ENCODE measurements around the gene NPDC1. TPM values are rescaled to one million over a fixed set of nuclear protein-coding genes. Genes with fewer than 3 reads are reported as not detected.
"Not testable (repeated sequence)": the region's sequence is repeated elsewhere in the genome, so short reads cannot be mapped to it uniquely, and the experiment has no call there.

The NPDC1 gene
- total RNA-seq, 1 experiment from 2014 or later: 10.7 TPM

DNA sequence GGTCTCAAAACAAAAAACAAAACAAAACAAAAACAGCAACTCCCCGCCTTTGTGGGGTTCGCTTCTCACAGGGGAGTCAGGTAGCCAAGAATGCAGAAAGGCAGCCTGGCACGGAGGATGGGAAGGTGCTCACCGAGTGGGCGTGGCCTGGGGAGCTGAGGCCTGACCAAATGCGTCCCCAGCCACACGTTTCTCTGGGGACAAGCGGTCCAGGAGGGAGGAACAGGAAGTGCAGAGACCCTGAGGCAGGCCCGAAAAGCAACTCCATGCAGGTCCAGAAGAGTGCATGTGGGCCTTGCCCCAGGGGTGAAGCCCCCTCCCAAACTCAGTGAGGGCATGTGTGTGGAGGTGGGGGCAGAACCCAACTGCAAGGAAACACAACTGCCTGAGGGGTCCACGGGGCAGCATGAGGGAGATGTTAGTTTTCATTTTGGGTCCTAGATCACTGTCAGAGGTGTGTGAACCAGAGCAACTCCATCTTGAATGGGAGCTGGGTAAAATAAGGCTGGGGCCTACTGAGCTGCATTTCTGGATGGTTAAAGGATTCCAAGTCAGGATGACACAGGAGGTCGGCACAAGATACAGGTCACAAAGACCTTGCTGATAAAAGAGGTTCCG lies 28.8 kb upstream of the NPDC1 start:
- DNase-seq (ENCODE audit: low read depth): no peak

DNA sequence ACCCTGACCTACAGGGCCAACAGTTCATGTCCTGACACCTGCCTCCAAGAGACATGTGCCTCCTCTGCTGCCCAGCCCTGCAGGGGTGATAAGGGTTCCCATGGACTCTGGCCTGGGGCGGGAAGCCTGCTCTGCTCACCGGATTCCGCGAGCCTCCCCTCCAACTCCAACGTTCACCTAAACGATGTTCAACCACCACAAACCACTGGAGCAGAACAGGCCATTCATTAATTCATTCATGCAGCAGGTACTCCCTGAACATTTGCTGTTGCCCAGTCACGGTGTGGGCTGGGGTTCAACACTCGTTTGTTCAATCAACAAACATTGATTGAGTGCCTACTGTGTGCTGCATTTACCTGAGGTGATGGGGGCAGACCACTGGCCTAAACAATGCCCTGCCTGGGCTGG lies 28.0 kb upstream of the NPDC1 start:
- DNase-seq (ENCODE audit: low read depth): no peak

DNA sequence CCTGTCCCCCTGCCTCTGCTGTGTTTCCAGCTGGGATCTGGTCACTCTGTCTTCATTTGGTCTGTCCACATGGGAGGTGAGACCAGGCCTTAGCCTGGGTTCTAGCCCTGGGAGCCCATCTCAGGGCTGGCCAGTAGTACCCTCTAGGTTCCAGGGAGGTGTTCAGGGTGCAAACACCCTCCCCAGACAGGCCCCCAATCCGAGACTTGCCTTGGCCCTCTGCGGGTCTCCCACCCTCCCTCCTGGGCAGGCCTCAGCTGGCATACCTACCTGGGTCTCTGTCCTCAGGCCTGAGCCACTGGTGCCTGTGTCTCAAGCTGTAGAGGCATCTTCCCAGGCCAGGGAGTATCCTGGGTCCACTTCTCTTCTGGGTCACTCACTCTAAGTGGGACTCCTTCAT lies 25.3 kb upstream of the NPDC1 start:
- no peak for DNase-seq (ENCODE audit: low read depth)

DNA sequence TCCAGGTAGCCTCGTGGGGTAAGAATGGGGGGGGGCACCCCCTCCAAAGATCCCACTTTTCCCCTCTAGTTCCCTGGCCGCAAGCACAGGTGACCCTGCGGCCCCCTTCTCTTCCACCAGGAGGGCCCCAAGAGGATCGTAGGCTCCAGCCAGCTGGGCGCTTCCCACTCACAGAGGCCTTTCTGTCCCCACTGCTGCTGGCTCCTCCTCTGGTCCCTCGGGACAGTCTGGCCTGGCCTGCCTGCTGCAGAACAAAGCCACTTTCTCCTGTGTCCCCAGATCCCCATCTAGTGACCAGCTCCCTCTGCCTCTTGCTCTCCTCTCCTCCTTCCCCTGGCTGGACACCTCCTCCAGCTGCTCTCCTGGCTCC lies 24.9 kb upstream of the NPDC1 start:
- peak; percentile 35 for DNase-seq (ENCODE audit: low read depth)

DNA sequence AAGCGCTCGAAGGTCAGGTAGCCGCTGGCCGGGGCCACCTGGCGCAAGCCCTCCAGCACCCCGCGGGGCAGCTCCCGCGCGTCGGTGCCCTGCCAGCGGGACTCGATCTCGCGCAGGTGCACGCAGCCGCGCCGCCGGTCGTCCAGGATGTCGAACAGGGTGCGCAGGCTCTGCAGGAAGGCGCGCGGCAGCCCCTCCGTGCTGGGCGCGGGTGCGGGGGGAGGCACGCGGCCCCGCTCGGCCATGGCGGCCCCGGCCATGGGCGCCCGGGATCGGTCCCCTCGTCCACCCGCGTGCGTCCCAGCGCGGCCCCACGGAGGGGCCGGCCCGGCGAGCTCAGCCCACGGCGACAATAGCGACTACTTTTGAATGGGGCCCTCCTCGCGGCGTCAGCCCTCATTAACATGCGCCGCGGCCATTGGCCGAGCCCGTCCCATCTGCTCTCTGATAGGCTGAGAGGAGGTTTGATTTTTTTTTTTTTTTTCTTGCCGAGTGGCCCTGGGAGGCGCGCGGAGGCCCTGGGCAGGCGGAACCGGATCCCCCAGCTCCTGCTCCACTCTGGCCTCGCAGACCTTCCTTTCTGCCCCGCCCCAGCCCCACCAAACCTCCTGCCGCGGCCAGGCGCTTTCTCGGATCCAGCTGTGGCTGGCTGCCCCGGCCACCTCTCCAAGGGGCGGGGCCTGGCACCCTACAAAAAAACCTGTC lies 24.4 kb upstream of the NPDC1 start, which contains the start of gene SAPCD2:
SAPCD2 (minus strand) TSS at position 357 of the 705 bp plus-strand sequence; CDS start at position 260, 97 bp downstream.
- peak; percentile 91 for DNase-seq (ENCODE audit: low read depth)

DNA sequence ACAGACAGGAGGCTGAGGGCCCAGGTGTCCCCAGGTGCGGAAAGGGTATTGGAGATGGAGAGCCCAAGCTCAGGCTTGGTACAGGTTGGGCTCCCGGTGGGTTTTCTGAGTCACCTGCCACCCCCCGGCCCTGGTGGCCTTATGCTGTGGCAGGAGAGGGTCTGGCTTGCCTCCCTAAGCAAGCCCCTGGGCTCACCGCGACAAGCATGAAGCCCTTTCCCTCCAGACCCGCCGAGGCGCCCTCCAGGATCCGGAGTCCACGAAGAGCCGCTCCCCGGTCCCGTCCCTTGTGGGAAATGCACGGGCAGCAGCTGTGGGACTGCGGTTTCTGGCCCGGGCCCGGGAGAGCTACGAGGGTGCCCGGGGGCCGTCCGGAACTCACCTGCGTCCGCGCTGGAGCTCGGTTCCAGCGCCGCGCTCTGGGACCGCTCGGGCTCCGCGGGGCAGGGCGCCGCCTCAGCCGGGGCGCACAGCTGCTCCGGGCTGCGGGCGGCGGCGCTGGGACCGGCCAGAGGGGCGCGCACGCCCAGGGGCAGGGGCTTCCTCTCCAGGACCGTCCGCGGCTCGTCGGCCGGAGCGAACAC lies 23.6 kb upstream of the NPDC1 start:
- DNase-seq (ENCODE audit: low read depth): no peak

DNA sequence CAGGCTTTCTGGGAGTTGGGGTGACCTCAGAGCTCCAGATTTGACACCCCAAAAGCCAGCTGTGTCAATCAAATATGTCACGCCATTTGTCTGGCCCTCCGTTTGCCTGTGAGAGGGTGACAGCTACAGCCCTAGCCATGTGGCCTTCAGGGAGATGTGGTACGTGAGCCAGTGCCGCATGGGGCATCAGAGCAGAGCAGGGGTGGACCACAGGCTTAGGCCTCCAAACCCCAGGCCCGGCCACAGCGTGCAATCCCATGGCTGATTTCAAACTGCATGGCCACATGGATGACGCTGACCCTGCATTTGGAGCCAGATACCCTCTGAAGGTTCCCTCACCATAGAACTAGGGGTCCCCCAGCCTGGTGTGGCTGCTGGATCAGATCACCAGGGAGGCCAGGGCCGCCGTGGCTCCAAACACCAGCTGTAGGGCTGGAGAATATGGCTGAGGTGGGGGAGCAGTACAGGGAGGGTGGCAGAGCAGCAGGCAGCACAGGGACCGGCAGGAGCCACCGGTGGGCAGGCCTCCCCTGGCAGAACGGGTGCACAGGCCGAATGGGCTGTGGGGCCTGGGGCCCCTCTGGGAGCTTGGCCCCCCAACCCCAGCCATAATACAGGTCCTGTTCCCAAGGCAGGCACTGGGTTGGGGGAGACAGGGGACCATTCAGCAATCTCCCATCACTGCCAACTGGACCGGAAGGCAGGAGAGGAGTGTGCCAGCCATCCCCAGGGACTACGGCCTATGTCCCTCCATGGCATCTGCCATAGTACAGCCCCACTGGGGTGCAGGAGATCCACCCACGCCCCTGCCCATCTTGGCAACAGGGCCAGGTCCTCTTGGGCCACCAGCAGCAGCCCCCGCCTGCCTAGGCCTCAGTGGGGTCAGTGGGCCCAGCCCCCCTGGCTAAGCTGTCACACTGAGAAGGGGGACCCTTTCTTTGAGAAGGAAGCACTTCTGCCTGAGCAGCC lies 22.8 kb upstream of the NPDC1 start:
- DNase-seq (ENCODE audit: low read depth): no peak

DNA sequence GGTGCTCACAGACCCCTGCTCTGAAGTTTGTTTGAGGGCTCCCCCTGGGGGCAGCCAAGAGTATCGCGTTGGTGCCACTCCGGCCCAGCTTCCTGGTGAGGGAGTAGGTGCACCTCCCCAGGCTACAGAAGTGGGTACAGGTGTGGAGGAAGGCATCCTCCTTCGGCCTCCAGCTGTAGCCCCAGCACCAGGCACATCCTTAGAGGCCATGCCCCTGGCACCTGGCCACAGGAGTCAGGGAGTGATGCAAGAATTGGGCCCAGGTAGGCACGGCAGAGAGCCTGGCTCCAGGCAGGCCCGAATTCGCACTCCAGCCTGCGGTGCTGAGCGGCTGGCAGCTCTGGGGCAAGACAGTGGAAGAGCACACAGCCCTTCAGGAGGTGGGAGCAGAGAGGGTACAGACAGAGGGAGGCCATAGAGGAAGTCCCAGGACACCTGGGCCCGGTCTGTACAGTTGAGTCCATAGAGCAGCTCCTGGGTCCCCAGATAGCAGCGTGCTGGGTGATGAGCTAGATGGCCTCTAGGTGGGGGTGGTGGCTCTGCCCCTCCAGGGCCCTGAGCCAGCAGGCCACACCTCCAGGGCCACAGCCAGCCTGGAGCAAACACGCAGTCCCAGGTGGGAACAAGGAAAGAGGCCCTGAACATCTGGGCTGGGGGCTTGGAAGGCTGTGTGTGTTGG lies 22.0 kb upstream of the NPDC1 start:
- DNase-seq (ENCODE audit: low read depth): peak; percentile 76

DNA sequence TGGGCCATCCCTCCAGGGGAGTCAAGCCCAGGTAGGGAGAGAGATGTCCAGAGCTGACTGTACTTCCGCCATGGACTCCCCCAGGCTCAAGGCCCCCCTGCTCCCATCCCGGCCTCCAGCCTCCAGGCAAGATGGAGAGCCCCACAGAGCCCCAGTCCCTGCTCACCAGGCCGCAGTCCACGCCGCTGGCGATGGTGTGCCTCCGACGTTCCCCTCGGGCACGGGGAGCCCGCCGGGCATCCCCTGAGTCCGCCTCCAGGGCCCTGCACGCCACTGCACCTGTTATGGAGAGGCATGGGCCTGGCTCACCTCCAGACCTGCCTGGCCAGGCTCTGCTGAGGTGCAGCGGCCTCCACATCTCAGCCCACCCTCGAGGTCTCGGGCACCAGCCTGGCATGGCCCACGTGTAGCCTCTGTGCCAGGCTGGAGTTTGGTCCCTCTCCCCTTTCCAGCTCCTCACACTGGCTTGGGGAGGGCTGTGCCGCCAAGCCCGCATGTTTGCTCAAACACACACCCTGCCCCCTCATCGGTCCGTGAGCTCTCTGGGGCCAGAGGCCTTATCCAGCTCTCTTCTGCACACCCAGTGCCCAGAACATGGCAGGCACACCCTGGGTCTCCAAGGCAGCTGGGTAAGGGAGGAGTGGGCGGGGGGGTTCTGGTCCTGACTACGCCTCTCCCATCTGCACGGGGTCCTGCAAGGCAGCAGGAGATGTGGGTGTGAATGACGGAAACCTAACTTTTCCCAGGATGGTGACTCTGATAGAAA lies 20.3 kb upstream of the NPDC1 start:
- no peak for DNase-seq (ENCODE audit: low read depth)

DNA sequence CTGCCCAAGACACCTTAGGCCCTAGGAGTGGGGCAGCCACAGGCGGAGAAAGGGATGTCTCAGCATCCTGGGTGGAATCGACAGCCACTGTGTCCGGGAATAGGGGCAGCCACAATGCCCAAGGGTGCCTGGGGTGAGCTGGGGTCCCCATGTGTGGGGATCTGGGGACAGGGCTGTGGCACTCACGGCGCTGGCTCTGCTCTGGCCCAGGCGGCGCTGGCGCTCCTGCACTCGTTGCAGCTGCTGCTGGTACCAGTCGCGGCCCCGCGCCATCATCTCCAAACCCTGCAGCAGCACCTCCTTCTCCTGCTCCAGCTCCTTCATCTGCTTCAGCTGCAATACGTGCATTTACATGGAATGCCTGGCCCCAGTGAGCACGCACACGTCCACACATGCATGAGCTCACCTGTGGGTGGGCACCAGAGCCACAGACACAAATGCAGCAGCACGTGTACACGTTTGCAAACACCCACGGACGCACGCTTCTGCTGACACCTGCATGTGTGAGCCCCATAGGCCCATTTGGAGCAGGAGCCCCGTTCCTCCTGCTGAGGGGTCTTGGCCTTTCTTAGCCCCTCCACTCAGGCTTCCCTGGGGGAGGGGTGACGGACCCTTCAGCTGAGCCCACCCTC lies 19.5 kb upstream of the NPDC1 start:
- DNase-seq (ENCODE audit: low read depth): no peak

DNA sequence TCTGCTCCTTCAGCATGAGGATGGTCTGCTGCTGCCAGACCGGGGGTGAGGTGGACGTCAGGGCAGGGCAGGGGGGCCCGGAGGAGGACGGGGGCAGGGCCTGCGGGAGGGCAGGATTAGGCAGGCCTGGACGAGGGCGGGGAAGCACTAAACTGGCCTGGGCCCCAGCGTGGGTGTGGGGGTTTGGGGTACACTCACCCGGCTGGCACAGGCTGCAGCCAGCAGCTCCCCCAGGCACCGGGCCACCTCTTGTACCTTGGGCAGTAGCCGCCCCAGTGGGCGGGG lies 18.8 kb upstream of the NPDC1 start:
- no peak for DNase-seq (ENCODE audit: low read depth)

DNA sequence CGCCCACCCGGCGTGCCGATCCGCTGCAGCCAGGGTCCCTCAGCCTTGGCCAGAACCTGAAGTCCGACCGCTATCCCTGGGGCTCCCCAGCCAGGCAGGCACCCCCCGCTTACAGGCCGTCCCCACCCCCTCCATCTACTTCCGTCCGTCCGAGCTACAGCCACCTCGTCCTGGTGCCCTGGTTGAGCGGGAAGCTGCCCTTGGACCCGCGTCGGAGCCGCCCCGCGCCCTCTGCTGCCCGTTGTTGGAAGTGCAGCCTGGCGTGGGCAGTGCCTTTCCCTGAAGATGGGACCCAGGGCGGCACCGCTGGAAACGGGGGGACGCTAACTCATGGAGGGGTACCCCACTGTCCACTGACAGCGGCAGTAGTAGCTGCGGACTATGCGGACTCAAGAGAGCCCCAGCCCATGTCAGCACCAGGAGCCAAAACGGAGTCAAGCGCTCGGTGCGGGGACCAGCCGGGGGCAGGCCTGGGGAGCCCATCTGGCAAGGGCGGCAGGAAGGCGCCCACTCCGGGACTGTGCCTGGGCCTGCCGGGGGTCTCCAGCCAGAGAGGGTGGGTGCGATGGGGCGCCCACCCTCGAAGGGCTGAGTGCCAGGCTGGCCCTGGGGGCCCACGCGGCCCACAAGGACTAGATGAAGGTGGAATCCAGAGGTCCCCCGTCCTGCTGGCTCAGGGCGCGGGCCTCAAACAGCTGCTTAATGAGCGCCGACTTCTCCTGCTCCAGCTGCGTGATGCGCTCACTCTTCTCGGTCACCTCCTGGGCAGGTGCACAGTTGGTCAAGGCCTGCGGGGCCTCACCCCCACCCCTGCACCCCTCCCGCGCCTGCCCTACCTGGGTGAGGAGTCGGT lies 18.3 kb upstream of the NPDC1 start:
- peak; percentile 55 for DNase-seq (ENCODE audit: low read depth)

DNA sequence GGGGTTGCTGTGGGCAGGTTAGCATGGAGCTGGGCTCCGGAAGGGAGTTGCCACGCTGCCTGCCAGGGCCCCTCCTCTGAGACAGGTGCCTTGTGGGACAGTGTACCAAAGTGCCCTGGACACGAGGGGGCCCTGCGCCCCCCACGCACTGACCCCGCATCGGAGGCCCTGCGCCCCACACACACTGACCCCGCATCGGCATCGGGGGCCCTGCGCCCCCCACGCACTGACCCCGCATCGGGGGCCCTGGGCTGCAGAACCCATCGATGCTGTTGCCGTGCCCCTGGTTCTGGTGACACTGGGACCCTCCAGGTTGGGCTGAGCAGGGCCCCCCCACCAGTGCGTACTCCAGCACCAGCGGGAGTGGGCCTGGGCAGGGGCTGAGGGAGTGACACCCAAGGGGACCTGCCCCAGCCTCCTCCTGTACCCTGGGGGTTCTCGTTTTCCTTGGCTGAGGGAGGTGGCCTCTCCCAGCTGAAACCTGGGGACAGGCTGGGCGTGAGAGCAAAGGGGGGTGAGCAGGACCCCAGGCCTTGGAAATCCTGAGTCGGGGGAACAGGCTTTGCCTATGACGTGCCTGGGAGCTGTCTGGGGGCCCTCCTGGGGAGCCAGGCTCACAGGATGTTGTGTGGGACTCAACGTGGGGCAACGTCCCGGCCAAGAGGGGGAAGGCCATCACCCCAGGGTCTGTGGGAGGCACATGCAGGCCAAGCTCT lies 17.5 kb upstream of the NPDC1 start:
- no peak for DNase-seq (ENCODE audit: low read depth)

DNA sequence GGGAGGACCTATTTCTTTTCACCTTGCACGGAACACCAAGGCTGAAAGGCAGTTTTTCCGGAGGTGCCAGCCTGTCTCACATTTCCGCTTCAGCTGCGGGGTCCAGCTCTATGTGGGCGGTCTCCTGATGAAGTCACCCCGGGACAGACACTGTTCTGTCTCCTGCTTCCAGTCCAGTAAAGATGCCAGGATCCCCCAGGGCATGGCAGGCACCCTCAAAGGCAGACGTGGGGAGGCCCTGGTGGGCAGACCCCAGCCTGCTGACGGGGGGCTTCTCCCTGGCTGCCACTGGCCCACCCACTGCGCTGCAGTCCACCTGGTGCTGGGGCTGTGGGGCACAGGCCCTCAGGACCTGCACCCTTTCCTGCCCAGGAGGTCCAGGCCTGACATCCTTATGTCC lies 16.8 kb upstream of the NPDC1 start:
- not testable (repeated sequence) for DNase-seq (ENCODE audit: low read depth)

DNA sequence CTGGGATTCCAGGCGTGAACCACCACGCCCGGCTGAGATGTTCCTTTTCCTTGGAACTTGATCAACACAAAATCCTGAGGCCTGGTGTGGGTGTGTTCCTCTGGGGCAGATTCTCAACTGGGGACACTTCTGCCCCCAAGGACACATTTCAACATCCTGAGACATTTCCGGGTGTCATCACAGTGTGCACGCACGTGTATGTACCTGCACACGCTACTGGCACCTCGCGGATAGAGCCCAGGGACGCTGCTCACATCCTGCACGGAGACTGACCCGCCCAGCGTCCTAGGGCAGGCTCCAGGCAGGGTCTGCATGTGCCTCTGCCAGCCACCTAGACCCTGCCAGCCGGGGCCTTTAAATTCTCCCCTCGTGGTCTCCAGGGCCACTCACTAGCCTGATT lies 16.4 kb upstream of the NPDC1 start:
- no peak for DNase-seq (ENCODE audit: low read depth)

DNA sequence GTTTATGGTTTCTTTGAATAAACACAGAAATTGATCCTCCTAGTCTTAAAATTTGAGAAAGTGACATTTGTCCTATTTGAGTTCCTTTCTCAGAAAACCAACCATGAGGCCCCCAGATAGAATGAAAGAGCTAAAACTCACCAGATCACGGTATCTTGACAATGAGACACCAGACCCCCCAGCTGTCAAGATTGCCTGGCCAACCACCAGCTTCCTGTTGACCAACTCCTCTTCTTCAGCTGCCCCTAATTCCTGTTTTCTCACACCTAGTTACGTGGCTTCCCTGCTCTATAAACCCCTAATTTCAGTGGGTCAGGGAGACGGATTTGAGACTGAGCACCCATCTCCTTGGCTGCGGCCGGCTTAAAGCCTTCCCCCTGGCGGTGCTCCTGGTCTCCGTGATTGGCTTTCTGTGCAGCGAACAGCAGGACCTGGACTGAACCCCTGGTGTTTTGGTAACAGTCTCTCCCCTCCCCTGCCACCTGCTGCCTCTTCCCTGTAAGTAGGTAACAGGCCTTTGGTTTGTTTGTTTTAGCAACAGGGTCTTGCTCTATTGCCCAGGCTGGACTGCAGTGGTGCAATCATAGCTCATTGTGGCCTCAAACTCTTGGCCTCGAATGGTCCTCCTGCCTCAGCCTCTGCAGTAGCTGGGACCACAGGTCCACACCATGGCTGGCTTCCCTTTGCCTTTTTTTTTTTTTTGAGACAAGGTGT lies 12.7 kb upstream of the NPDC1 start:
- DNase-seq (ENCODE audit: low read depth): no peak

DNA sequence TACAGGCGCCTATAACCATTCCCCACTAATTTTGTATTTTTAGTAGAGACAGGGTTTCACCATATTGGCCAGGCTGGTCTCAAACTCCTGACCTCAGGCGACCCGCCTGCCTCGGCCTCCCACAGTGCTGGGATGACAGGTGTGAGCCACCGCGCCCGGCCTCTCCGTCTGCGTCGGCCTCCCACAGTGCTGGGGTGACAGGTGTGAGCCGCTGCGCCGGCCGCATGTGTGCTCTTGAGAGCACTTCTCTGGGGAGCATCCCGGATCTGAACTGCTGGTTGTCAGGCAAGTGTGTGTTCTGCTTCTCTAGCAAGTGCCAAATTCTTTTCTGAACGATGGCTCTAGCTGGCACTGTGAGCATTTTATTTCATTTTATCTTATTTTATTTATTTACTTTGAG lies 11.6 kb upstream of the NPDC1 start:
- no peak for DNase-seq (ENCODE audit: low read depth)

DNA sequence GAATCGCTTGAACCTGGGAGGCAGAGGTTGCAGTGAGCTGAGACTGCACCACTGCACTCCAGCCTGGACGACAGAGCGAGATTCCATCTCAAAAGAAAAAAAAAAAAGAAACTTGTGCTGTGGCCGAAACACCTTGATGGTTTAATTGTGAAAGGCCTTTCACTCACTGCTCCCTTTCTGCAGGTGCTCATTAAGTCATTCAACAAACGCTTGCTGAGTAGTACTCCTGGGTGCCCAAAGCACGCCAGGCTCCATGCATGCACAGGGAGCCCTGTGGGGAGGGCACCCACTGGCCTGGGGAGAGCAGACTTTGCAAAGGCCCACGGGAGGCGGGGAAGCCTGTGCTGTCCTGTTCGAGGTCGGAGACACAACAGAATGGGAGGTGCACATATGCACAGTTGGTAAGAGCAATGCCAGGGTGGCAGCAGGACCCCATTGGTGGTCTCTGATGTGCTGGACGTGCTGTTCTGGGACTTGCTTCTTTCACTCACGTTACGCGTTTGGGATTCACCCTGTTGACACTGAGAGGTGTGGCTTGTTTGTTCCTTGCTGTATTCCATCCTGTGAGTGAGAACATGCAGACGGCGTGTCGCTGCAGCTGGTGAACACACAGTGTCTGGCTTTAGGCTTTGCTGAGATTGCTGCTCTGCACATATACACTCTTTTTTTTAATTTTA lies 10.9 kb upstream of the NPDC1 start:
- DNase-seq (ENCODE audit: low read depth): no peak
